ENCODE measurements around the gene KRT17. TPM values are rescaled to one million over a fixed set of nuclear protein-coding genes. Genes with fewer than 3 reads are reported as not detected.
A peak's percentile ranks its signal among the peaks of the same experiment; 100 is the strongest.
"Not testable (repeated sequence)": the region's sequence is repeated elsewhere in the genome, so short reads cannot be mapped to it uniquely, and the experiment has no call there.

KRT17 gene
- total and polyA plus RNA-seq, 4 donors, result 3.8 to 126 (median 19.3) TPM

DNA sequence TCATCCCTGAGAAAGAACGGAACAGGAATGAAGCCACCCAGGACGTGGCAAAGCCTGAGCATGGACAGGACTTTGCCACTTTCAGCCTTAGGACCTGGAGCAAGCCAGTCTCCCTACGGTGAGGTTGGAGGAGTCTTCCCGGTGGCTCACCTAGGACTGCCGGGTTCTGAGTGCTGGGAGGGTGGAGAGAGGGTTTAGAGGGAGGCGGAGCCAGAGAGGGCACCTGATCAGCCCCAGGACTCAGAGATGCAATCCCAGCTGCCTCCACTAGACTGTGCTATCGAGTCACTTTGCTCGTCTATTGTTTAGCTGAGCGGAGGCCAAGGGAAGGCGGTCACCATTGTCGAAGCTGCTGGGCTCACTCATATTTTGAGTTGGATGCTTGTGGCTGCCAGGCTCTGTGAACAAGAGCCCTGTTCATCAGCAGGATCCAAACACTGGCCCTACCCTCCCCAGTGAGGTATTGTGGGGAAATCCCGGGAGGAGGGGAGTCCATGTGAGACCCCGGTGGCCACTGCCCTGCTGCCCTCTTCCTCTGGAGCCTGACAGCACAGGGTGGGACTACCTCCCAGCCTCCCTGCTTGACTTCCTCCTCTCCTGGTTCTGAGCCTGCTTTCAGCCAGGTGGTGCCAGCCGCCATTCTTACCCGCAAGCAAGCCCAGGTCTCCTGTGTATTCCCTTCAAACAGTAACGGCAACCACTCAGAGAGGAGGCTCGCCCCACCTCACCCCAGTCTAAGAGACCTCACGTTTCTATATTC lies 44.7 kb downstream of the KRT17 start:
- ATAC-seq (ENCODE audit: low FRiP score) (peak; percentile 92), DNase-seq (peak; percentile 86 to 90)
- whole genome bisulfite sequencing, 2 donors, result 37 to 38% methylated on average over 18 of the region's 18 CpGs
- Histone ChIP-seq H3K9me3 (ENCODE audit: control insufficient read depth, low read length) (no peaks in the 10 kb centered on the region), H3K4me3 (ENCODE audit: low read length in 2 of 2) (no peak overlapping the region), H3K4me1 (ENCODE audit: control insufficient read depth in 1 of 2, insufficient read depth in 2 of 2, low read length in 2 of 2) (no peaks in the 10 kb centered on the region), H3K27ac (ENCODE audit: low read depth in 1 of 2, low read length in 2 of 2) (no peak overlapping the region), H3K36me3 (ENCODE audit: control insufficient read depth in 1 of 2, insufficient read depth in 2 of 2, low read length in 1 of 2) (no peaks in the 10 kb centered on the region), H3K27me3 (ENCODE audit: control insufficient read depth in 1 of 2, insufficient read depth in 2 of 2, low read length in 1 of 2) (no peaks in the 10 kb centered on the region)
- intact Hi-C loops (cut with DNase I), result loop anchor here (5.0 kb wide), 2 partner anchors 68 to 83 kb away; no protein-coding TSS in a partner anchor

DNA sequence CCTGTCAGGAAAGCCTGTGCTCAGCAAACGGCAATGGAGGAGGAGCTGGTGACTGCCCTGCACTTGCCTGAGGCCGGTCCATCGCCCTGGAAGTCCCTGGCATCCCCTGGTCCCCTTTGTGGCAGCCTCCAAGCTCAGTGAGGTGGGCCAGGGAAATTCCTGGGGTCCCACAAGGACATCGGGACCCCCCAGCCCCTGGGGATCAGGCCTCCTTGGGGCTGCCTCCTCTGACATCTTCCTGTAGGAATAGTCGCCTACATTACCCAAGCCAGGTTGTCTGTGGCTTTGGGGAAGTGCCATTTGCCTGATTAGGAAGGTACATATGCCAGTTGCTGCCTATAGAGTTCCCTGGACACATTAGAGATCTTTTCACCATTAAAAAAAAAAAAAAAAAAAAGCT lies 45.4 kb downstream of the KRT17 start:
- no peak overlapping the region for H3K27ac ChIP-seq (ENCODE audit: low read depth in 1 of 2, low read length in 2 of 2)
- DNase-seq (no peak), ATAC-seq (ENCODE audit: low FRiP score) (no peak)
- no peak overlapping the region for H3K4me3 ChIP-seq (ENCODE audit: low read length in 2 of 2)
- no peaks in the 10 kb centered on the region for H3K4me1 ChIP-seq (ENCODE audit: control insufficient read depth in 1 of 2, insufficient read depth in 2 of 2, low read length in 2 of 2)
- intact Hi-C loops (cut with DNase I), result loop anchor here (5.0 kb wide), 2 partner anchors 68 to 83 kb away; no protein-coding TSS in a partner anchor
- WGBS, 2 donors, result 72 to 82% methylated on average over 5 of the region's 5 CpGs
- H3K9me3 ChIP-seq (ENCODE audit: control insufficient read depth, low read length), result no peaks in the 10 kb centered on the region
- H3K27me3 ChIP-seq (ENCODE audit: control insufficient read depth in 1 of 2, insufficient read depth in 2 of 2, low read length in 1 of 2), result no peaks in the 10 kb centered on the region
- H3K36me3 ChIP-seq (ENCODE audit: control insufficient read depth in 1 of 2, insufficient read depth in 2 of 2, low read length in 1 of 2), result no peaks in the 10 kb centered on the region

DNA sequence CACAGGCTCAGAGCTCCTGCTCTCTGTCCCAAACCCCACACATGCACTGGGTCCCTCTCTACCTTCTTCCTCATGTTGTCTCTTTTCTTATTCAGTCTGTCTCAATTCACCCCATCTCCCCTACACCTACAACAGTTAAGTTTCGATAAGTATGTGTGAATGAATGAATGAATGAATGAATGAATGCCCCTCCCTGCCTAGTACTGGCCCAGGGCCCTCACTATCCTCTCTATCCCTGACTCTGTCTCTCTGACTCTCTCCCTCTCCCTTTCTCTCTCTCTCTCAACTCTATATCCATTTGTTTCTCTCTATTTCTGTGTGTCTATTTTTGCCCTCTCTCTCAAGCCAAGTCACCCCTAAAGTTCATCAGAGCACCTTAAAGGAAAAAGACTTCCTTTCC lies 45.8 kb downstream of the KRT17 start:
- H3K4me3 ChIP-seq (ENCODE audit: low read length in 2 of 2), result no peak overlapping the region
- DNase-seq (peak in 1 of 2 donors; percentile 3), ATAC-seq (ENCODE audit: low FRiP score) (no peak)
- H3K27ac ChIP-seq (ENCODE audit: low read depth in 1 of 2, low read length in 2 of 2), result no peak overlapping the region
- intact Hi-C loops (cut with DNase I), result loop anchor here (5.0 kb wide), 2 partner anchors 69 to 84 kb away; no protein-coding TSS in a partner anchor
- H3K27me3 ChIP-seq (ENCODE audit: control insufficient read depth in 1 of 2, insufficient read depth in 2 of 2, low read length in 1 of 2), result no peaks in the 10 kb centered on the region
- H3K4me1 ChIP-seq (ENCODE audit: control insufficient read depth in 1 of 2, insufficient read depth in 2 of 2, low read length in 2 of 2), result no peaks in the 10 kb centered on the region
- 88 to 100% methylated on average over 1 of the region's 1 CpG for WGBS, 2 donors
- H3K9me3 ChIP-seq (ENCODE audit: control insufficient read depth, low read length), result no peaks in the 10 kb centered on the region
- no peaks in the 10 kb centered on the region for H3K36me3 ChIP-seq (ENCODE audit: control insufficient read depth in 1 of 2, insufficient read depth in 2 of 2, low read length in 1 of 2)

DNA sequence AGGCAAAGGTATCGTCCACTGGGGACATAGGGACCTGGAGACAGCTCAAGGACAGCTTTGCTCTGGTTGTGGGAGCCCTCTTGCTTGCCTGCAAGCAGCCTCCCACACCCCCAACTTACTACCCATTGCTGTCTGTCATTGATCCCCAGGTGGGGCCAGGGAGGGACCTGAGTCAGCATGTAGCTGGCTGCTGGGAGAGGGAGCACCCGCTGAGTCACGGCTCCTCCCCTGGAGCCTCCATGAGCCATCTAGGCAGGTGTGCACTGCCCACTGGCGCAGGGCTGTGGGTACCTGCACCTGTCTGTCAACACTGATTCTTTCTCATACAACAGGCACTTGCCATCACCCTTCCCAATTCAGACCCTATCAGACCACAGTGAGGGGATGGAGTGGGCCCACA lies 47.6 kb downstream of the KRT17 start:
- intact Hi-C loops (cut with DNase I), result loop anchor here (5.0 kb wide), 2 partner anchors 71 to 86 kb away; no protein-coding TSS in a partner anchor
- not testable (repeated sequence) for ATAC-seq (ENCODE audit: low FRiP score); H3K27ac ChIP-seq (ENCODE audit: low read depth in 1 of 2, low read length in 2 of 2); H3K4me1 ChIP-seq (ENCODE audit: control insufficient read depth in 1 of 2, insufficient read depth in 2 of 2, low read length in 2 of 2); H3K36me3 ChIP-seq (ENCODE audit: control insufficient read depth in 1 of 2, insufficient read depth in 2 of 2, low read length in 1 of 2); H3K4me3 ChIP-seq (ENCODE audit: low read length in 2 of 2); H3K27me3 ChIP-seq (ENCODE audit: control insufficient read depth in 1 of 2, insufficient read depth in 2 of 2, low read length in 1 of 2); H3K9me3 ChIP-seq (ENCODE audit: control insufficient read depth, low read length)
- WGBS, 2 donors, result 80 to 94% methylated on average over 4 of the region's 4 CpGs
- peak in 1 of 2 donors; percentile 36 for DNase-seq

DNA sequence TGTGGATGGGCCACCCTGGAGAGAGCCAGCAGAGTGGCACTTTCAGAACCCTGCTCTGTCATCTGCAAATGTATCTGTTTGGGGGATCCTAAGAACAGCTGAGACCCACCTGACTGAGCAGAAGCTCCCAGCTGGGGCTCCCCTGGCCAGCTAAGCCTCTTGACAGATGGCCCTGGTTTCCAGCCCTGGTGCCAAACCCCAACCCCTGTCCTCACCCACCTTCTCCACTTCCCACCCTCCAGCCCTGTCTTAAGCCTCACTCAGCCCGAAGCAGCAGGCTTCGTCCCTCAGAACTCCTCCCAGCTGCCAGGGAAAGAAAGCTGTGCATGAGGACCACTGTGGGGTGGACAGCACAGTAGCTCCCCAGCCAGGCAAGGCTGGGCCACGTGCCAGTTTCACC lies 49.0 kb downstream of the KRT17 start:
- Histone ChIP-seq H3K27ac (ENCODE audit: low read depth in 1 of 2, low read length in 2 of 2) (no peak overlapping the region), H3K9me3 (ENCODE audit: control insufficient read depth, low read length) (no peaks in the 10 kb centered on the region), H3K4me1 (ENCODE audit: control insufficient read depth in 1 of 2, insufficient read depth in 2 of 2, low read length in 2 of 2) (no peaks in the 10 kb centered on the region), H3K27me3 (ENCODE audit: control insufficient read depth in 1 of 2, insufficient read depth in 2 of 2, low read length in 1 of 2) (peaks cover 0 to 2% of the 10 kb centered on the region in 2 donors), H3K36me3 (ENCODE audit: control insufficient read depth in 1 of 2, insufficient read depth in 2 of 2, low read length in 1 of 2) (no peaks in the 10 kb centered on the region), H3K4me3 (ENCODE audit: low read length in 2 of 2) (no peak overlapping the region)
- no peak for ATAC-seq (ENCODE audit: low FRiP score)
- DNase-seq, result no peak
- intact Hi-C loops (cut with DNase I), result loop anchor here (5.0 kb wide), 2 partner anchors 72 to 87 kb away; no protein-coding TSS in a partner anchor
- WGBS, 2 donors, result 62 to 69% methylated on average over 3 of the region's 3 CpGs

DNA sequence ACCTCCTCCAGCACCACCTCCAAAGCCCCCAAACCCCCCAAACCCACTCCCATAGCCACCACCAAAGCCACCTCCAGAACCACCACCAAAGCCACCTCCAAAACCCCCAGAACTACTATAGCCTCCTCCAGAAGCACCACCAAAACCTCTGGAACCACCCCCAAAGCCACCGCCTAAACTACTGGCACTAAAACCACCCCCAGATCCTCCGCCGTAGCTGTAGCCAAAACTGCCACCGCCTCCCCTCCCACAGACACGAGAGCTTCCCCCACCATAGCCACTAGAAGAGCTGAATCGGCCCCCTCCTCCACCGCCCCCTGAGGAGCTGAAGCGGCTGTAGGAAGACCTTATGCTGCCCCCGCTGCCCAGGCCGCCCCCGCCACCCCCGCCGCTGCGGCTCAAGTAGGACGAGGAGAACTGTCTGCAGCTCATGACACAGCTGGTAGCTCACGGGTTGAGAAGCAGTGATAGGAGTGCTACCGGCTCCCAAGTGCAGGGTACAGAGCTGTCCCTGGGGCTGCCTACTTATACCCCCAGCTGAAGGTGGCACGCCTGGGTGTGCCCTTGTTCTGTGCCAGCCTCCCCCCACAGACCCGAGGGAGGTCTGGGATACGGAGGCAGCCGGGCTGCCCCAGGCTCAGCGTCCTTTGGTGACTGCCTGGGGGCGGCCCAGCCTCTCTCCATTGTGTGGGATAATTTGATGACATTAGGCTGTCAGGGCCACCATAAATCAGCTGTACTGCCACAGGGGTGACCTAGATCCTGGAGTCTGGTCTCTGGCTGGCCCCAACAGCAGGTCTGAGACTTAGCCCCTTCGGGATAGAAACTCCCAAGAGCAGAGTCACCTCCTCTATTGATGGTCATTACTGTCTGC lies 52.6 kb downstream of the KRT17 start, which contains the start of gene KRT9:
Gene KRT9, minus strand, starts transcription at position 499 of the 874 bp plus-strand sequence. Its CDS starts 67 bp downstream, at position 432.
- DNase-seq (no peak), ATAC-seq (ENCODE audit: low FRiP score) (no peak)
- Histone ChIP-seq H3K36me3 (ENCODE audit: control insufficient read depth in 1 of 2, insufficient read depth in 2 of 2, low read length in 1 of 2) (no peaks in the 10 kb centered on the region), H3K27ac (ENCODE audit: low read depth in 1 of 2, low read length in 2 of 2) (no peak within 1 kb of the TSS), H3K9me3 (ENCODE audit: control insufficient read depth, low read length) (peaks cover 2% of the 10 kb centered on the region), H3K4me3 (ENCODE audit: low read length in 2 of 2) (no peak within 1 kb of the TSS), H3K27me3 (ENCODE audit: control insufficient read depth in 1 of 2, insufficient read depth in 2 of 2, low read length in 1 of 2) (peaks cover 0 to 2% of the 10 kb centered on the region in 2 donors), H3K4me1 (ENCODE audit: control insufficient read depth in 1 of 2, insufficient read depth in 2 of 2, low read length in 2 of 2) (no peaks in the 10 kb centered on the region)
- WGBS, 2 donors, result 64 to 67% methylated on average over 24 of the region's 24 CpGs
- intact Hi-C loops (cut with DNase I), result no loop called here

Other genes starting within 250 kb of the KRT17 start
- gene KRT34, start 242.3 kb downstream of the KRT17 start, total RNA-seq, result not detected
- not detected for gene KRT34, start 242.3 kb downstream of the KRT17 start, polyA plus RNA-seq
- not detected for gene KRT31, start 227.0 kb downstream of the KRT17 start, total RNA-seq
- not detected for gene KRT31, start 227.0 kb downstream of the KRT17 start, polyA plus RNA-seq
- not detected for gene KRT37, start 200.0 kb downstream of the KRT17 start, total RNA-seq
- gene KRT37, start 200.0 kb downstream of the KRT17 start, polyA plus RNA-seq, result not detected
- gene KRT38, start 183.6 kb downstream of the KRT17 start, total RNA-seq, result not detected
- not detected for gene KRT38, start 183.6 kb downstream of the KRT17 start, polyA plus RNA-seq
- gene KRT32, start 157.2 kb downstream of the KRT17 start, total RNA-seq, result not detected
- gene KRT32, start 157.2 kb downstream of the KRT17 start, polyA plus RNA-seq, result not detected
- gene KRT35, start 143.4 kb downstream of the KRT17 start, total RNA-seq, result not detected
- gene KRT35, start 143.4 kb downstream of the KRT17 start, polyA plus RNA-seq, result not detected
- not detected for gene KRT36, start 134.7 kb downstream of the KRT17 start, total RNA-seq
- gene KRT36, start 134.7 kb downstream of the KRT17 start, polyA plus RNA-seq, result under 1 TPM in 1 of 2 donors, not detected in 1; 0.50 TPM
- not detected for gene KRT13, start 119.0 kb downstream of the KRT17 start, total RNA-seq
- 10 to 100 TPM; 11.4 to 38.3 TPM for gene KRT13, start 119.0 kb downstream of the KRT17 start, polyA plus RNA-seq
- not detected for gene KRT15, start 105.7 kb downstream of the KRT17 start, total RNA-seq
- gene KRT15, start 105.7 kb downstream of the KRT17 start, polyA plus RNA-seq, result 1 to 10 TPM in 1 of 2 donors, under 1 TPM in 1; 0.56 to 1.9 TPM
- gene KRT19, start 96.3 kb downstream of the KRT17 start, total RNA-seq, result 1 to 10 TPM; 1.3 to 5.7 TPM
- 100 to 1,000 TPM in 1 of 2 donors, 1 to 10 TPM in 1; 3.1 to 135 TPM for gene KRT19, start 96.3 kb downstream of the KRT17 start, polyA plus RNA-seq
- gene KRT9, start 52.5 kb downstream of the KRT17 start, total RNA-seq, result not detected
- gene KRT9, start 52.5 kb downstream of the KRT17 start, polyA plus RNA-seq, result under 1 TPM in 1 of 2 donors, not detected in 1; 0.18 TPM
- gene KRT14, start 37.7 kb downstream of the KRT17 start, total RNA-seq, result 1 to 10 TPM in 1 of 2 donors, under 1 TPM in 1; 0.30 to 1.2 TPM
- gene KRT14, start 37.7 kb downstream of the KRT17 start, polyA plus RNA-seq, result 10 to 100 TPM in 1 of 2 donors, 1 to 10 TPM in 1; 4.4 to 46.7 TPM
- under 1 TPM; 0.30 to 0.65 TPM for gene KRT16, start 11.8 kb downstream of the KRT17 start, total RNA-seq
- gene KRT16, start 11.8 kb downstream of the KRT17 start, polyA plus RNA-seq, result 10 to 100 TPM in 1 of 2 donors, 1 to 10 TPM in 1; 6.9 to 15.7 TPM
- gene EIF1, start 64.3 kb upstream of the KRT17 start, total RNA-seq, result 100 to 1,000 TPM; 582 to 726 TPM
- 100 to 1,000 TPM; 372 to 801 TPM for gene EIF1, start 64.3 kb upstream of the KRT17 start, polyA plus RNA-seq
- not detected for gene GAST, start 87.8 kb upstream of the KRT17 start, total RNA-seq
- gene GAST, start 87.8 kb upstream of the KRT17 start, polyA plus RNA-seq, result not detected
- gene HAP1, start 110.1 kb upstream of the KRT17 start, total RNA-seq, result under 1 TPM in 1 of 2 donors, not detected in 1; 0.06 TPM
- gene HAP1, start 110.1 kb upstream of the KRT17 start, polyA plus RNA-seq, result not detected
- 10 to 100 TPM; 35.7 to 41.0 TPM for gene JUP, start 162.1 kb upstream of the KRT17 start, total RNA-seq
- 10 to 100 TPM; 48.3 to 64.3 TPM for gene JUP, start 162.1 kb upstream of the KRT17 start, polyA plus RNA-seq
- 10 to 100 TPM; 14.4 to 19.6 TPM for gene P3H4, start 187.4 kb upstream of the KRT17 start, total RNA-seq
- gene P3H4, start 187.4 kb upstream of the KRT17 start, polyA plus RNA-seq, result 10 to 100 TPM; 10.5 to 15.1 TPM
- gene FKBP10, start 188.4 kb upstream of the KRT17 start, total RNA-seq, result 100 to 1,000 TPM; 140 to 172 TPM
- 100 to 1,000 TPM in 1 of 2 donors, 10 to 100 TPM in 1; 70.5 to 260 TPM for gene FKBP10, start 188.4 kb upstream of the KRT17 start, polyA plus RNA-seq
- 10 to 100 TPM; 43.5 to 64.3 TPM for gene NT5C3B, start 211.7 kb upstream of the KRT17 start, total RNA-seq
- gene NT5C3B, start 211.7 kb upstream of the KRT17 start, polyA plus RNA-seq, result 100 to 1,000 TPM; 100 to 155 TPM
- under 1 TPM; 0.36 TPM for gene KLHL10, start 213.2 kb upstream of the KRT17 start, total RNA-seq
- gene KLHL10, start 213.2 kb upstream of the KRT17 start, polyA plus RNA-seq, result under 1 TPM in 1 of 2 donors, not detected in 1; 0.97 TPM
- 10 to 100 TPM; 11.9 TPM for gene KLHL11, start 240.8 kb upstream of the KRT17 start, total RNA-seq
- 1 to 10 TPM; 1.0 to 1.8 TPM for gene KLHL11, start 240.8 kb upstream of the KRT17 start, polyA plus RNA-seq